CD4-positive, alpha-beta T cell treated with Interleukin-21 for 1 hour (primary cell): ENCODE measurements around the gene DYNC1LI2.
"Not testable (repeated sequence)": the region's sequence is repeated elsewhere in the genome, so short reads cannot be mapped to it uniquely, and the experiment has no call there.

ENCODE experiments used
- DNase-seq: peaks from one replicate; pipeline ENCODE4 v3.0.0-alpha.2; 2020

The DYNC1LI2 gene

DNA sequence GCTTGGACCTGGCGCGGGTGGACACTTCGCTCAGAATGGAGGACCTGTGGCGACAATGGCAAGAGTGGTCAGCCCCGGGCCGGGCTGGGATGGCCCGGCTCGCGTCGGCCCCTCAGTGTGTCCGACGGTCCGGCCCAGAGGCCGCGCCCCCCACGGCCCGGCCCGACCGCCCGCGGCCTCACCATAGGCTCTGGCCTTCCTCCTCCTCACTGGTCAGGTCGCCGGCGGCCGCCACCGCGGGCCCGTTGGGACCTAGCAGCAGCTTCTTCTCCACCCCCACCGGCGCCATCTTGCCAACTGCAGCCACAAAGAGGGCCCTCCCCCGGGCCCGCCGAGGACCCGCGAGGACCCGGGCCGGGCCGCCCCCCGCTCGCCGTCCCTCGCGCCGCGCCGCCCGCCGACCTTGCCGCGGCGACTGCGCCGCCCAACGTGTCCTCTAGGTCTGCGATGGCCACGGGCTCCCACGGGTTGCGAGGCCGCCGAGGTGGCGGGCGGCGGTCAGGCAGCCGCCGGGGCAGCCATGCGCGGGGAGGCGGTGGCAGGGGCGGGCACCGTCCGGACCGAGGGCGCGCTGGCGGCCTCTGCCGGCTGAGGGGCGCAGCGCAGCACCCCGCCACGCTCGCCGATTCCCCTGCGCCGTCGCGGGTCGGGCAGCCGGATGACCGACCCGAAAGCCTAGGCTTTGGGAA is at the start of gene DYNC1LI2:
TSS of gene DYNC1LI2 (minus strand) at position 307 of the 689 bp plus-strand sequence. CDS start at position 289, 18 bp downstream.
- peak; percentile 82 for DNase-seq

DNA sequence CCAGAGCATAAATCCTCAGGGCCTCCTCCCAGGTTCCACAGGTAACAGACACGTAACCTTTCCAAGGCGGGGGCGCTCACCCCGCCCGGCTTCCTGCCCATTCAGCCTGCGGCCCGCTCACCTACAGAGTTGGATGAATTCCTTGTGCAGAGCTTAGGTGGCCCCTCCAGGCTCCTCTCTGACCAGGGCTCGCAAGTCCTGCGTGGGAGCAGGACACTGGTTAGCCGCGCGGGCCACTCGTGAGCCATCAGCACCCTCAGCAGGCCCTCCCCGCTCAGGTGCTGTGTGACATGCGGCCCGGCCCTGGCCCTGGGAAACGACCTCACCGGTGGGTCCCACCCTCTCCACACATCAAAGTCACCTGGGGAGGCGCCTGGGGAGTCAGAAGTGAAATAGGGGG is 49.4 kb upstream of the DYNC1LI2 start:
- DNase-seq, result no peak

DNA sequence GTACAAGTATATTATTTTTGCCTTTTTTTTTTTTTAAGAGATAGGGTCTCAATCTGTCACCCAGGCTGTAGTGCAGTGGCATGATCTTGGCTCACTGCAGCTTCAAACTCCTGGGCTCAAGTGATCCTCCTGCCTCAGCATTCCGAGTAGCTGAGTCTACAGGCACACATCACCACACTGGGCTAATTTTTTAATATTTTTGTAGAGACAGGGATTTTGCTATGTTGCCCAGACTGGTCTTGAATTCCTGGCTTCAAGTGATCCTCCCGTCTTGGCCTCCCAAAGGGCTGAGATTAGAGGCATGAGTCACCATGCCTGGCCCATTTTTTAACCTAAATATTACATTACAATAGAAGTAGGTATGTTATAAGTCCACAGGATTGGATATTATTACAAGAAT is 46.8 kb upstream of the DYNC1LI2 start:
- no peak for DNase-seq

DNA sequence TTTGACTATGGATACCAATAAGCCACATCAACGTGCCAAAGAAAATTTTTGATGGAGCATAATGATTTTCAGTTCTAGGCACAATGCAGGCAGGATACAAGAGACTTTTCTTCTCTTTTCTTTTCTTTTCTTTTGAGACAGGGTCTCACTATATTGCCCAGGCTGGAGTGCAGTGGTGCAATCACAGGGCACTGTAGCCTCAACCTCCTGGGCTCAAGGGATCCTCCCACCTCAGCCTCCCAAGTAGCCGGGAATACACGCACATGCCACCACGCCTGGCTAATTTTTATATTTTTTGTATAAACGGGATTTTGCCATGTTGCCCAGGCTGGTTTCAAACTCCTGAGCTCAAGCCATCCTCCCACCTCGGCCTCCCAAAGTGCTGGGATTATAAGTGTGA is 42.6 kb upstream of the DYNC1LI2 start:
- not testable (repeated sequence) for DNase-seq

DNA sequence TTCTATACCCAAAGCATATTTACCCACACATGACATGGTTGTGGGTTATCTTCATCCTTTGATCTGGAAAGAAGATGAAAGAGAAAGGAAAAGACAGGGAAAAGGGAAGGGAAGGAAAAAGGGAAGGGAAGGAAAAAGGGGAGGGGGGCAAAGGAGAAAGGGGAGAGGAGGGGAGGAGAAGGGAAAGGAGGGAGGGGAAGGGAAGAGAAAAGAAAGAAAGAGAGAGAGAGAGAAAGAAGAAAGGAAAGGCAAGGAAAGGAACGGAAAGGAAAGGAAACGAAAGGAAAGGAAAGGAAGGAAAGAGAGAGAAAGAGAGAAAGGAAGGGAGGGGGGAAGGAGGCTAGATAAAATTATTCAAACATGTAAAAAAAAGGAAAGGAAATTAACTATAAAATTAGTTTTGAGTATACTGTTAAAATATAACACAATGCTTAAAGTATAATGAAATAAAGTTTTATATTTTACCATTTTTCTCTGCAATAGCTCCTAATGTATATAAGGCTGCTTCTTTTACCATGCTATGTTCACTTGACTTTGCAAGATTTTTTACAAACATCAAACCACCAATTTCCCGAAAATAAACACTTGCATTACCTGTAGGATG is 38.8 kb upstream of the DYNC1LI2 start:
- no peak for DNase-seq

DNA sequence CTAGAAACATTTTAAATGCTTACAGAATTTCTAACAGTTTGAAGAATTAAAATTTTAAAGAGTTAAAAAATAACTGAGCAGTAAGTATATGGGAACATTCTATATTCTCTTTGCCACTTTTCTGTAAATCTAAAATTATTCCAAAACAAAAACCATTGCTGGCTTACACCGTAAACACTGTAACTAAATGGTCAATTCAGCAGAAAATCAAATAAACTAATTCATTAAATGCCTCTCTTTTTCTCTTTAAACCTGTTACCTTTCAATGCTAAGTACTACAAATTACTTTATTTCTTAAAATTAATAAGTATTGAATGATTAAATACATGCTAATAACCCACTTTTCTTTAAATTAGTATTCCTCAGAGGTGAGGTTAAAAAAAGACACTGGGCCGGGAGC is 36.0 kb upstream of the DYNC1LI2 start:
- DNase-seq, result no peak

DNA sequence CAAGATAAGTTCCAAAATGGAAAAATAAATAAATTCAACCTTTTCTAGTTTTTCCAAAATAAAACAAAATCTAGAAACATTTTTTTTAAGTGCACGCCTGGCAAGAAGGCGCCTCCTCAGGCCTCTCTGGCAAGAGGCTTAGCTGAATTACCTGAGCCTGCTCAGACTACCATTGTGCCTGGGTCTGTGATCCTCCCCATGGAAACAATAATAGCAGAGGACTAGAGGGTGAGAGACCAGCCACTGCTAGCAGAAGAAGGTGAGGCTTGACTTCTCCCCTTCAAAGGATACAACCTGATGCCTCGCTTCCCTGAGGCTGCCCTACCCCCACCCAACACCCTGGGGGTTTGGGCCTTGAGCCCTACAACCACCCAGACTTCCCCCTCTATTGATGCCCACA is 35.1 kb upstream of the DYNC1LI2 start:
- DNase-seq, result no peak

DNA sequence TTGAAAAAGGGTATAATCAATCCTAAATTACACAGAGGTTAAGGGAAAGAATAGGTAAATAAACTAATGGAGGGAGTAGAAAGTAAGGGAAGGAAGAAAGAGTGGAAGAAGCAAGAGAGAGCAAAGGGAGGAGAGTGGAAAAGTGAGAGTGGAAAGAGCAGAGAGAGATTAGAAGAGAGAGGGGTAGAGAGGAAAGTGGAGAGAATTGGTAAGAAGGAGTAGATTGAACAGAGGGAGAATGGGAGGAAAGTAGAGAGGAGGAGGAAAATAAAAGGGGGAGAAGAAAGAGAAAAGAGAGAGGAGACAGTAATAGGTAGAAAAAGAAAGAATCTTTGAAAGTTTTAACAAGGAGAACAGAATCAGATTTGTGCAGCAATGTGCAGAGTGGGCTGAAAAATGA is 25.0 kb upstream of the DYNC1LI2 start:
- no peak for DNase-seq

DNA sequence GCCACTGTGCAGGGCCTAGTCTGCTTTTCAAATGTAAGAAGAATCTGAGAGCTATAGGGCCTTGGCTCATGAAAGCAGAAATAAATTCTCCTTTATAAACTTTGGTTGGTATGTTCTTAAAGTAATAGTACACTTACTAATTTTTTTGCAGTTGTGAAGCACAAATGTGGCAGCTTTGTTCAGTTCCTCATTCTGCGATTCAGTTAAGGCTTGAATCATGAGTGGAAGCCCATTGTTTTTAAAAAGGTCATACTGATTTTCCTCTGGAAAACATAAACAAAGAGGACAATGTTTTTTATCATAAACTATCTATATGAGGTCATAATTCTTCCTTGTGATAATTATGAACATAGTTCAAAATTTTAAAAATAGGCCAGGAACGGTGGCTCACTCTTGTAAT is 23.6 kb upstream of the DYNC1LI2 start:
- no peak for DNase-seq

DNA sequence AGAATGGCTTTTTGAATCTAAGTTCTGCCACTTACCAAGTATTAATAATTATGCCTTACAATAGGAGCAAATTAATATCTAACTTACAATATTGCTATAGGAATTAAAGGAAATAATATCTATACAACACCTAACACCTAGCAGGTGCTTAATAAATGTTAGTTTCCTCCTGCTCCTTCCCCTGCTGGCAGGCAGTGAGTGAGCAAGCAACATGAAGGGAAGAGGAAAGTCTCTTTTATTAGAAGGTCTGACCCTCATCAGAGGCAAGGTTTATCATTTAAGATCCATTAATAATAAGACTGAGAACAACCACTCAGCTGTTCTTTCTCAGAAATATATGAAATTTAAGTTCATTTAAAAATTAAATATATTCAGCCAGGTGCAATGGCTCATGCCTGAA is 6.7 kb upstream of the DYNC1LI2 start:
- no peak for DNase-seq

DNA sequence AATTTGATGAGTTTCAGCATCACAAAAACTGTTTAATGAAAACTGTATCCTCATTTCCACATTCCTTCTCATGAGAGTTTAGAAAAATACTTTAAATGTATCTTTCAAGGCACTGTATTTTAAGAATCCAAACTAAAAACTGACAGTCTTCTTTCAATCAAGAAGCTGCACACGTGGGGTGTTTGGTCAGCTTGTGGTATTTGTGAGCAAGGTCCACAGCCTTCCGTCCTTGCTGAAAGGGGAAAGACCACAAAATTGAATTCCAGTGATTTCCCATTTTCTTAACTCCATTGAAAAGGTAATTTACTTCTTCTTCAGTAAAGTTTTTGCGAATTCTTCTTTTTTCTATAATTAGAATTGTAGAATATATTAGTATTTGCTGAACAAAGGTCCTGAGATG is 3.4 kb upstream of the DYNC1LI2 start:
- no peak for DNase-seq

DNA sequence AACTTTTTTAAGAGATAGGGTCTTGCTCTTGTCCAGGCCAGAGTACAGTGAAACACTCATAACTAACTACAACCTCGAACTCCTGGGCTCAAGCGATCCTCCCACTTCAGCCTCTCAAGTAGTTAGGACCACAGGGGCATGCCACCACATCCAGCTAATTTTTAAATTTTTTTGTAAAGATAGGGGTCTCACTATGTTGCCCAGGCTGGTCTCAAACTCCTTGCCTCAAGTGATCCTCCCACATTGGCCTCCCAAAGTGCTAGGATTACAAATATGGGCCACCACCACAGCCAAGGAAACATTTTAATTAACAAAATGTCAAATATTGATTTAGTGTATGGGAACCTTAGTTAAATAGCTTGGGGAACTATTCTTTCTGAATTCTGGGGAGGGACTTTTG is 2.8 kb upstream of the DYNC1LI2 start:
- DNase-seq, result no peak

DNA sequence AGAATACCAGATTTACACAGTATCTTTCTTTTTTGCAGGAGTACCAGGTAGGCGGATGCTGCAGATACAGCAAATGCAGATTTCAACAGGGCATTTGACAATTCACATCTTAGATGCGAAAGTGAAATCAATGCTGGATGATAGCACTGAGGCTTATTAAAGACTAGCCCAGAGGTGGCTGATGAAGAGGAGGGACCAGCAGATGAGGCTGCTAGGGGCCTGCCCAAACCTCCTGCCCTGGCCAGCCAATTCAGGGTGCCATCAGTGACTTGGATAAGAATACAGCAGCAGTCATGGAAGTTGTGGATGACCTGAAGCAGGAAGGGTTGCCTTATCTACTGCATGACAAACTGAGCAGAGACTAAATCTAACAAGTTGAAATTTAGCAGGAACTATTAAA is 1.5 kb upstream of the DYNC1LI2 start:
- no peak for DNase-seq

DNA sequence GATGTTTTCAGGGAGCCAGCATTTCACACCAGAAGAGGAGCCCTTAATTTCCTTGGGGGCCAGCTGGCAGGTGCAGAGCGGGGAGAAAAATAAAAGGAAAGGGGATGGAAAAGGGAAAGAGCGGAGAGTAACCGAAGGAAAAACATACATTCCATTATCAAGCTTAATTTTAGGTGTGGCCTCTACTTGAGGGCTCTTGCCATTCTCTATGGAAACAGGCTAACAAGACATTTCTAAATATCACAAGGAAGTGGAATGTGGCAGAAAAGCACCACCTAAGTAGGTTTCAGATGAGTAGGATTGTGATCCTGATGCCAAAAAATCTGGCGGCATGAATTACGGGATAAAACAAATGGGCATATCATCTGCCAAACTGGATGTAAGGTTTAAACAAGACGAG is 970 bp upstream of the DYNC1LI2 start:
- no peak for DNase-seq

DNA sequence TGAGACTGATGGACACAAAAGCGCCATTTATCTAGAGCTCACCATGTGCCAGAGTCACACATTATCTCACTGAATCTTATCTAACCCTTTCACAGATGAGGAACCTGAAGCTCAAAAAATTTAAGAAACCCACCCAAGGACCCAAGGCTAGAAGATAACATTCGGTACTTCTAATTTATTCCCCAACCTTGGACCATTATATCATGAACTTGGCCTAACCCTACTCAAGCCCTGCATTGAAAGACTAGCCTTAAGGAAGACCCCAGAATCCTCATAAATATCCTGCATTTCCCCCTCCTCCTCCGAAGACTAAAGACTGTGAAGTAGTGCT is 548 bp upstream of the DYNC1LI2 start:
- DNase-seq, result no peak

DNA sequence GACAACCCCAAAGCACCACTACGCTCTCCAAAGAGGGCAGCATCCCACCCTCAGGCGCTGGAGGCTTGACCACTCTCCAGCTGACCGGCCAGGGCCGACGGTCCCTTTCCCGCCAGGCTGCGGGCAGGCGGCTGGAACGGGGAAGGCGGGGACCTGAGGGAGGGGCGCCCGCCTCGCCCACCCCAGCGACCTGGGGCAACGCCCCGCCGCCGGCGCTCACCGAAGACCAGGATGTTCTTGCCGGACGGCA is 431 bp downstream of the DYNC1LI2 start:
- no peak for DNase-seq

DNA sequence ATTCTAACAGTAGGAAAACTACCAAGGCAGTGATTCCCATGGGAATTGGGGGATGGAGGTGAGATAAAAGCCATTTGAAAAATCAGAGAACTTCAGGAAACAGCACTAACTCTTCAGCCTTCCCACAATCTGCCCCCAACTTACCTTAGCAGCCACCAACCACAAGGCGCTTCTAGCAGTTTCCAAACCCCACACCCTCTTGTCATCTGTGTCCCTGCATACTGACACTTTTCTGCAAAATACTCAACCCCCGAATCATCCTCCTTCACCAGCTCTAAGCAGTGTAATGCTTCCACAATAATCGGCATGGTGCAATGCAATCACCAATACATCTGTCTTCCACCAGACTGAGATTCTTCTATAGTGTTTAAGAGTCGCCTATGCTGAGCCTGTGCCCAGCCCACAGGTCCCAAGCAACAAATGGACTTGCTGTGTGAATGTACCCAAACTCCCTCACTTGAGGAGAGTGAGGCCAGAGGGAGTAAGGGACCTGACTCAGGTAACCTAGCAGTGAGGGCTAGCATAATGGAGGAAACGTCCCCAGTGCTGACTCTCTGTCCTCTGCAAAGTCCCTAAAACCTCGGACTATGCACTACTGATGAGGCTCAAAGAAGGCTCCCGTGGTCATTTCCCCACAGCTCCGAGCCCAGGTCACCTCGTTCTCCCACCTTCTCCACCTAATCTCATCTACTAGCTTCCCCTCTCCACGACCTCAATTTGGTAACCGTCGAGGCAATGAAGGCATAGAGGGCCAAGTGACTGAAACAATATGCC is 943 bp downstream of the DYNC1LI2 start:
- no peak for DNase-seq

DNA sequence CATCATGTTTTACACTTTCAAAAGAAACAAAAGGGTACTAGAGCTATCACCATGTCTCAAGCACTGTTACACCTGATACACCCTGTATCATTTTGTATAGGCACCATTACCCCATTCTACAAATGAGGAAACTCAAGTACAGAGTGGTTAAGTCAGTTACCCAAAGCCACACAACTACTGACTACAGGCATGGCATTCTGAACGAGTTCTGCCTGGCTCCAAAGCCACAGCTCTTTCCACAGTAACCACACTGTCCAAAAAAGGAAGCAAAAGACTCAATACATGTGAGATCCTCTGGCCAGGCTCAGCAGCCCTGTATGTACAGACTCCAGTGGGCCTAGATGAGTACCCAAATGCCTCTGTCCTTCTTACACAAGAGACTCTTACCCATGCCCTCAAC is 4.7 kb downstream of the DYNC1LI2 start:
- DNase-seq, result peak; percentile 22

DNA sequence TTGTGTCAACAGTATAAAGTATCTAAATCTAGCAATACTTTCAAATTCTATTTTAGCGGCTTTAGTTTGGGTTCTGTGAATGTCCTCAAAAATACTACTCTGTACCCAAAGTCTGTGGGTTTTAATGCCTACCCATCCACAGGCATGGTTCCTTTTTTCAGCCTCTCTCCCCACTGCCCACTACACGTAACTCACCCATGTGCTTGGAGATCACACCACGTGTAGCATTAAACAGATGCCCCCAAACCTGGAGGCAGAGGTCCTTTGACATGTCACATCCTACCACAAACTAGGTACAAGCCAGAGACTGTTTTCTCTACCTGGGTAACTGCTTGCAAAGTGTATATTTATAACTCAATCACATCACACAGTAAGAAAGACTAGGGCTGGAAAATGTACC is 5.4 kb downstream of the DYNC1LI2 start:
- DNase-seq, result no peak

DNA sequence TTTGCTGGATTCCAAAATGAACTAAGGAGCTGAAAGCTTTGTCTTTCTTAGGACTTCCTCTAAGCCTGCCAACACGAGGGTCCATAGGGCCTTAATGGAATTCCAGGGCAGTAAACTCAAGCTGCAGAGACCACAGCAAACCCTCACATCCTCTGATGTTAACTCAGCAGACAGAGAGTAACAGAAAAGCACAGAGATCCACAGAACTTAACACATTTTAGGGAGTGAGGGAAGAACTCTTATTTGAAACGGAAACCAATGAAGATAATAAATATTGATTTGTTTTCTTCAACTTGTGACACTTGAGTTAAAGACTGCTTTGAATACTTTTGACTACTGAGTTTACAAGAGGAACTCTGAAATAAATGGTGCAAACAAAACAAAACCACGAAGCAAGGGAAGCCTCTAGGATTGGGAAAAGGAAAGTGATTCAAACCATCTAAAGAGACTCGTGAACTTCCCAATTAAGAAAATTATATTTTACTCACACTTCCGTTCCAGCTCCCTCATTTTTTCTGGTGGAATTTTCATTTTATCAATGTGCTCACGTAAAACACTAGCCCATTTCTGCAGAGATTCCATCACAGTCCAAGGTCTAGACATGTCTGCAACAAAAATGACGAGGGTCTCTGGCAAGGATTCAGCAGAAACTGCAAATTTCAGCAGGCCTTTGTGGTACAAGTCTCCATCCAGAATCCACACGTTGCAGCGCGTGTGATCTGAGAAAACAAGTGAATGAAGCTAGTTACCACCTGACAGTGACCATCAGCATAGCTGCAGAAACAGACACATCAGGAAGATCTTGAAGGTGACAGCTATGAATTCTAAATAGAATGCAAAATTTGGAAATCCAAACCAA is 9.2 kb downstream of the DYNC1LI2 start:
- DNase-seq, result no peak

DNA sequence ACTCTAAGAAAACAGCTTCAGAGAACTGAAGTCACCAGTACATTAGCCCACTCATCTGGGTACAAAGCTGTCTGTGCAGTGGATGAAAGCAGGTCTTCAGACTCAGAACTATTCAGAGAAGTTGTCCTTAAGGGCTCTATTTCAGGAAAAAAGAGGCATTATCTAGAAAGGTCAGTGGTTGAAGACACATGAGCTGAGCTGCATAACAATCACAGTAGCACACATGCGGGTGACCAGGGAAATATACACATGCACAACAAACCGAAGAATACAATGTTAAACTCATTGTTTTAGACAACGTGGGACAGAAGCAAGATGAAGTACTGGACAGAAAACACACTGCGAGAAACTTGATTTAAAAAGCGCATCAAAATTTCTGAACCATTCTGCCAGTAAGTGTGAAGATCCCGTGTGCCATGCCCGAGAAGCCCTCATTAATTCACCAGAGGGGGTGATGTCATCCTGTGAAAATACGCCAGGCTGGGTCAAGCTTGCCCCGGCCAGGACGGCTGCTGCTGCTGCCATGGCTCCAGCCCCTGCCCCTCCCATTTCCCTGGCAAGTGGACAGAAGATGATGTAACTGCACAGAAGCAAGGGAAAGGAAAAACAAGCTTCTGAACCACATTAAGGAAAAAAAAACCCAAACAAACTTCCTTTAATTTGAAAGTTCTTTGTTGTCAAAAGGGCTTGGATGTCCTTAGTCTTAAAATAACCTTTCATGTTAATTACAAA is 10.1 kb downstream of the DYNC1LI2 start:
- no peak for DNase-seq

DNA sequence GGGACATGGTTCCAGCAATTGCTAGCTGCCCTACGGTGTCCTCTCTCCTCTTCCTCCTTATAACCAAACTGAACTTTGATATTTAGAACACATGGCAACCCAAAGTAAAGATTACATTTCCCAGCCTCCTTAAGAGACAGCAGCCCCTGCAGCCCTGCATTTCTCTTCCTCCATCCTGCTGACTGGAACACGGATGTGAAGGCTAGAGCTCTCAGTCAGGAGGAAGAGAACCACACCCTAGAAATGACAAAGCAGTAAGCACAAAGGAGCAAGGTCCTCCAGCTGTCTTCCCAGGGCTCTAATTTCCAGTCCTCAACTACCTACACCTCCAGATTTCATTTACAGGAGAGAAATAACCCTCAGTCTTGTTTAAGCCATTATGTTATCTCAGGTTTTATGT is 10.9 kb downstream of the DYNC1LI2 start:
- no peak for DNase-seq

DNA sequence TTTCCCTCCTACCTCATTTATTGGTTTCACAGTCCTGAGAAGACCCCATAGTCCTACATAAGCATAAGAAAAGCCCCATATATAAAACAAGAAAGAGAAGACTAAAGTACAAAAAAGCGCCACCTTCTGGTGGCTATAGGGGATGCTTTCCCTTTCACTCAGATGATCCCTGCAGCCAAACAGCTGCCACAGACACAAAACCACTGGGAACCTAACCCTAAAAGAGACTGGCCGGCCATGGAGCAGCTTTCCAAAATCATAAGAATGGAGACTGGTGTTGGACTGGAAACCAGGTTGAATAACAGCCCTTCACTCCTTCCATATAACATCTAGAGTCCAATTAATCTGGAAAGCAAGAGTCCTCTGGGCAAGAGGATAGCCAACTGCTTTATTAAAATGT is 11.4 kb downstream of the DYNC1LI2 start:
- peak; percentile 46 for DNase-seq
